B cell (primary cell): Measurements from ENCODE around the gene ASPG. TPM values are rescaled to one million over a fixed set of nuclear protein-coding genes. Genes with fewer than 3 reads are reported as not detected.

ENCODE experiments used
- ATAC-seq: fragments of 200-7000 bp; cut with Tn5 transposase; one replicate; pipeline ENCODE4 v1.10.0; 2021; ENCODE audit warnings: low read depth, mild to moderate bottlenecking, moderate number of reproducible peaks, moderate library complexity
- CTCF ChIA-PET: fragments of 350-600 bp; sonication (Branson Sonifier 250); formaldehyde crosslinking; loops from one replicate; lab custom pipeline; 2021; ENCODE audit warnings: antibody characterized with exemption, inconsistent platforms; lab: Charles Lee
- POLR2A ChIA-PET: fragments of 350-600 bp; sonication (Branson Sonifier 250); formaldehyde crosslinking; loops from one replicate; lab custom pipeline; 2021; ENCODE audit warnings: antibody characterized with exemption; lab: Charles Lee
- DNase-seq: peaks from one replicate; pipeline ENCODE4 v3.0.0; 2013
- H2AFZ ChIP-seq: 2 replicates; pipeline ENCODE4 v1.6.1; 2012; ENCODE audit warnings: mild to moderate bottlenecking, low read depth, low read length; ENCODE audit not compliant: insufficient read depth, poor library complexity, severe bottlenecking
- H3K27ac ChIP-seq, 2 donors: 1 replicate in 1 of 2; 2 replicates in 1 of 2; pipeline ENCODE4 v1.5.1; 2012 to 2013; ENCODE audit warnings: low read length in 2 of 2, mild to moderate bottlenecking in 2 of 2, moderate library complexity in 1 of 2
- H3K27me3 ChIP-seq, 4 experiments: fragments of 200-600 bp in 1 of 4; sonication (generic) in 1 of 4; replicated peaks in 1 of 4; 1 replicate in 2 of 4; 2 replicates in 2 of 4; pipeline versions ENCODE4 v1.6.1 to v1.7.0; 2013 to 2016; ENCODE audit warnings: low read length in 3 of 4, mild to moderate bottlenecking in 2 of 4, mixed read lengths in 1 of 4, moderate library complexity in 1 of 4; ENCODE audit not compliant: insufficient read depth in 4 of 4, control insufficient read depth in 3 of 4; ENCODE audit errors: control extremely low read depth in 1 of 4
- H3K36me3 ChIP-seq, 2 experiments: replicated peaks in 1 of 2; 1 replicate in 1 of 2; 2 replicates in 1 of 2; pipeline versions ENCODE4 v1.6.1 to v1.7.1; 2013; ENCODE audit warnings: low read length in 1 of 2; ENCODE audit not compliant: insufficient read depth in 2 of 2, control insufficient read depth in 1 of 2; ENCODE audit errors: control extremely low read depth in 1 of 2, extremely low read depth in 1 of 2
- H3K4me1 ChIP-seq, 2 donors: fragments of 200-600 bp in 1 of 2; sonication (generic) in 1 of 2; 1 replicate in 1 of 2; 2 replicates in 1 of 2; pipeline versions ENCODE4 v1.5.1 to v1.6.1; 2013 to 2017; ENCODE audit warnings: low read length in 2 of 2; ENCODE audit not compliant: control insufficient read depth in 2 of 2, insufficient read depth in 2 of 2
- H3K4me2 ChIP-seq: replicated peaks from 2 replicates; pipeline ENCODE3; 2012; ENCODE audit warnings: mild to moderate bottlenecking, low read depth, low read length; ENCODE audit not compliant: poor library complexity, severe bottlenecking
- H3K4me3 ChIP-seq, 5 experiments: fragments of 200-600 bp in 1 of 5; sonication (generic) in 1 of 5; 1 replicate in 3 of 5; 2 replicates in 2 of 5; pipeline versions ENCODE4 v1.5.1 to v1.7.0; 2011 to 2016; ENCODE audit warnings: low read length in 4 of 5, mild to moderate bottlenecking in 4 of 5, low read depth in 2 of 5, control low read depth in 1 of 5, moderate library complexity in 1 of 5; ENCODE audit not compliant: insufficient read depth in 1 of 5; ENCODE audit errors: control extremely low read depth in 1 of 5, extremely low read depth in 1 of 5
- H3K79me2 ChIP-seq: fragments of 200-600 bp; sonication (generic); one replicate; pipeline ENCODE4 v1.6.0; 2016; ENCODE audit warnings: low read length; ENCODE audit not compliant: control insufficient read depth, insufficient read depth
- H3K9ac ChIP-seq: fragments of 200-600 bp; sonication (generic); 2 replicates; pipeline ENCODE4 v1.6.1; 2017; ENCODE audit warnings: mild to moderate bottlenecking, low read length, moderate library complexity
- H3K9me3 ChIP-seq, 3 donors: one replicate each; pipeline versions ENCODE4 v1.6.1 to v1.7.1; 2013; ENCODE audit warnings: low read length in 2 of 3; ENCODE audit not compliant: control insufficient read depth in 2 of 3, insufficient read depth in 1 of 3; ENCODE audit errors: control extremely low read depth in 1 of 3
- H4K20me1 ChIP-seq: 2 replicates; pipeline ENCODE4 v1.6.0; 2012; ENCODE audit warnings: mild to moderate bottlenecking, low read length; ENCODE audit not compliant: insufficient read depth, control insufficient read depth, poor library complexity, severe bottlenecking
- H3K27ac Mint-ChIP-seq: one replicate; pipeline ENCODE4 v1.8.0; 2021; ENCODE audit warnings: mixed read lengths
- H3K27me3 Mint-ChIP-seq: one replicate; pipeline ENCODE4 v1.8.0; 2021; ENCODE audit warnings: mixed read lengths
- H3K4me1 Mint-ChIP-seq: one replicate; pipeline ENCODE4 v1.8.0; 2021; ENCODE audit warnings: mixed read lengths
- H3K4me3 Mint-ChIP-seq: one replicate; pipeline ENCODE4 v1.8.0; 2021; ENCODE audit warnings: mixed read lengths
- H3K9me3 Mint-ChIP-seq: one replicate; pipeline ENCODE4 v1.8.0; 2022; ENCODE audit warnings: mixed read lengths; ENCODE audit not compliant: insufficient read depth
- CTCF ChIP-seq: fragments of 200-600 bp; IDR thresholded peaks from one replicate; pipeline ENCODE4 v1.8.0; 2022; ENCODE audit warnings: antibody characterized with exemption, mild to moderate bottlenecking
- EZH2 ChIP-seq: IDR thresholded peaks from 2 replicates; pipeline ENCODE4 v1.6.1; 2012; ENCODE audit warnings: borderline replicate concordance, low read depth, mild to moderate bottlenecking, moderate library complexity, low read length; ENCODE audit not compliant: insufficient read depth, poor library complexity, severe bottlenecking
- WGBS: methylation state at CpG from one replicate; pipeline ENCODE4 v1.1.5; 2013; ENCODE audit warnings: missing lambda C conversion rate; ENCODE audit not compliant: insufficient coverage; 5-methylcytosine and 5-hydroxymethylcytosine counted together
- intact Hi-C: fragments of 100-400 bp; cut with micrococcal nuclease; formaldehyde crosslinking; loops from one replicate; pipeline ENCODE4 v1.10.0; 2022
- polyA plus RNA-seq: library from polyadenylated mRNA; depleted of rRNA; stranded (reverse); fragments of >200 nt; gene quantifications from 2 replicates; pipeline ENCODE4 v1.2.3, GENCODE V29; 2012
- total RNA-seq, 2 donors: library from RNA; stranded (reverse); fragments of 120-200 nt in 1 of 2; gene quantifications; 1 replicate in 1 of 2; 2 replicates in 1 of 2; pipeline versions ENCODE4 v1.2.3 to v1.2.4, GENCODE V29; 2013 to 2022

ASPG gene
- total and polyA plus RNA-seq, 2 donors (not counting 1 experiment from before 2014, with no cell fraction given): not detected

DNA sequence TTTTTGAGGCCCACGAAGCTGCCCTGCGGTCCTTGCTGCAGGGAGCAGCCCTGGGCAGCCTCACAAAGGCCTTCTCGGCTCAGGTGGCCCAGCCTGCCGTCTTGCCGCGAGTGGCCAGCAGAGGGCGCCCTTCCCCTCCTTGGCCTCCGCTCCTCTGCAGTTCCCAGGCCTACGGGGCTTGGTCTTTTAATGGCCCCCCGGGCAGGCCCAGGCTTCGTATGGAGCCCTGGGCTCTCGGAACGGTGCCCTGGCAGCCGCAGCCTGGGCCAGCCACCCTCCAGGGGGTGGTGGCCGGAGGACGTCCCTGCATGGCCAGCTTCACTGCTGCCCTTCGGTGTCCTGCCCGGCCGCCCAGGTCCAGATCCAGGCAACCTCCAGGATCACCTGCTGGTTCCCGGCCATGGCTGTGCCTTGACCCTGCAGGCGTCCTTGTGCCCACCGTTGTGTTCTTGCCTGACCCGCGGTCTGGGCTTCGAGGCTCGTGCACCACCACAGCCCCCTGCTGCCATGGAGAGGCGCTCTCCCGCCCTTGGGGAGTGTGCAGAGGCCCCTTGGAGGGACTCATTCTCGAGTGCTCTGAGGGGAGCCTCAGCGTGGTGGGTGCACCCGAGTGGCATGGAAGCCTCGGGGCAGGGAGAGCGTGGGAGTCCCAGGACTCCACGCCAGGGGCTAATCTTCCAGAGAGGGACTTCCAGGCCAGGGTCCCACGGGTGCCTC, 9.4 kb downstream of the ASPG start:
- CTCF ChIA-PET: no interaction called here
- Histone ChIP-seq H3K27me3 (peaks cover 0 to 5% (median 0%) of the 10 kb centered on the region in 4 experiments), H3K27ac (no peak overlapping the region), H3K79me2 (no peaks in the 10 kb centered on the region), H3K4me1 (peaks cover 0 to 6% of the 10 kb centered on the region in 2 donors), H3K4me2 (no peak overlapping the region), H3K4me3 (no peak overlapping the region), H2AFZ (peak overlapping the region; percentile 33), H3K9ac (no peak overlapping the region), H3K36me3 (no peaks in the 10 kb centered on the region), H3K9me3 (no peaks in the 10 kb centered on the region), H4K20me1 (no peaks in the 10 kb centered on the region)
- peaks cover 7% of the 10 kb centered on the region for H3K4me1 Mint-ChIP-seq
- ATAC-seq (no peak), DNase-seq (peak; percentile 71)
- WGBS: 52% methylated on average over 35 of the region's 35 CpGs
- peak; percentile 92 for TF ChIP-seq CTCF
- TF ChIP-seq EZH2: no peak
- H3K27me3 Mint-ChIP-seq: peaks cover 3% of the 10 kb centered on the region
- H3K4me3 Mint-ChIP-seq: no peak overlapping the region
- POLR2A ChIA-PET: no interaction called here
- H3K9me3 Mint-ChIP-seq: no peaks in the 10 kb centered on the region
- intact Hi-C loops: loop anchor here (1.0 kb wide), 1 partner anchor 17 kb away; no protein-coding TSS in a partner anchor
- H3K27ac Mint-ChIP-seq: no peak overlapping the region
